A204.1 (cell line): ENCODE results near the gene PPARGC1A.

Source experiments
- FAIRE-seq: peaks from 2 replicates; lab custom pipeline; 2012; peaks lifted over from hg19 to GRCh38; lab: Jason Lieb, UNC

The PPARGC1A gene

GRCh38 chr4:23878912-23879732 lies 10.7 kb downstream of the PPARGC1A start:
- no peak for FAIRE-seq

- FAIRE-seq: no peak
Measured at GRCh38 chr4:23878246-23878891, 11.5 kb downstream of the PPARGC1A start.

DNA sequence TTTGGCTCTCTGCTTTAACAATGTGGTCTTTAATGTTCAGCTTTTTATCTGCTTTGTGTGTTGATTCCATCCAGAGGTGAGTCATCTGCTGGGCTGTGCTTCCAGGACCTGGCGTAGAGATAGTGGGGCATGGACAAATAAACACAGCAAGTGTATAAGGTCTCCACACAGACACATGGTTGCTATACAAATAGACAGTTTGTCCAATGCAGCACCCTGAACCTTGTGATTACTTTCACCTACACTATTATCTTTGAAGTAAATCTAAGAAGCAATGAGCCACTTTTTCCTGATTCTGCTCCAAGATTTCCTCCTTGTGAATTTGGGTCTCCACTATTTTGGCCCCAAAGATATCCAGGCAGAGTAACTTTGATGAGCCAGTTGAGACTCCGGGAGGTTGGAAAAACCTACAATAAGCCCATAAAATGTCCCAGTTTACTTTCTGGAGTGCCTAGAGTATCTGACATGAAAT lies 12.1 kb downstream of the PPARGC1A start:
- no peak for FAIRE-seq

DNA sequence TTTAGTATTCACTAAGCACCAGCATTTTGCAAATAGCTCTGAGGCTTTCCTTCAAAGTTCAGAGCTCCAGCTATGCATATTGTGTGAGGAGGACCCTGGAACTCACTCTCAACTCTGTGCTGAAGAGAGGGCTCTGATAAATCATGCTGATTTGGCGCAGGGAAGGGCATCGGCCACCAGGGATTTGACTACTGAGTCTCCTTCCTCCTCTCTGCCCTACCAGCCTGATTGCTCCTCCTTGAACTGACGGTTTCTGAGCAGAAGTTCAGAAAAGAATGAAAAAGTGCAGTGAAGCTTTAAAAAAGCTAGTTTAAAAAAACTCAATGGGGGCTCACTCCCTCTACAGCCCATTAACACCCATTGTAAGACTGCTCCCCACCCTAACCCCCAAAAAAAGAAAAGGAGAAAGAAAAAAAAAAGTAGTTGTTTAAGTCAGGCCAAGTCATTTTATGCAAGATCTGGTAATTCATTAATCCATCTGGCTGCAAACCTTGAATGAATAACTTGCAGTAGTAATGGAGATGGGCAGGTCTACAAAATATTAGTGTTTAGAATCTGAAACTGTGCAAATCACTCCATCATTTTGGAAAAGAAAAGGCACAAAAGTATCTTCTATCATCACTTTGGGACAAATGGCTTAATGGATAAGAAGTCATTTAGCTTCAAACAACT lies 13.3 kb downstream of the PPARGC1A start:
- no peak for FAIRE-seq

GRCh38 chr4:23875317-23875716 lies 14.5 kb downstream of the PPARGC1A start:
- FAIRE-seq: no peak

- no peak for FAIRE-seq
Measured at GRCh38 chr4:23874536-23874901, 15.3 kb downstream of the PPARGC1A start.

DNA sequence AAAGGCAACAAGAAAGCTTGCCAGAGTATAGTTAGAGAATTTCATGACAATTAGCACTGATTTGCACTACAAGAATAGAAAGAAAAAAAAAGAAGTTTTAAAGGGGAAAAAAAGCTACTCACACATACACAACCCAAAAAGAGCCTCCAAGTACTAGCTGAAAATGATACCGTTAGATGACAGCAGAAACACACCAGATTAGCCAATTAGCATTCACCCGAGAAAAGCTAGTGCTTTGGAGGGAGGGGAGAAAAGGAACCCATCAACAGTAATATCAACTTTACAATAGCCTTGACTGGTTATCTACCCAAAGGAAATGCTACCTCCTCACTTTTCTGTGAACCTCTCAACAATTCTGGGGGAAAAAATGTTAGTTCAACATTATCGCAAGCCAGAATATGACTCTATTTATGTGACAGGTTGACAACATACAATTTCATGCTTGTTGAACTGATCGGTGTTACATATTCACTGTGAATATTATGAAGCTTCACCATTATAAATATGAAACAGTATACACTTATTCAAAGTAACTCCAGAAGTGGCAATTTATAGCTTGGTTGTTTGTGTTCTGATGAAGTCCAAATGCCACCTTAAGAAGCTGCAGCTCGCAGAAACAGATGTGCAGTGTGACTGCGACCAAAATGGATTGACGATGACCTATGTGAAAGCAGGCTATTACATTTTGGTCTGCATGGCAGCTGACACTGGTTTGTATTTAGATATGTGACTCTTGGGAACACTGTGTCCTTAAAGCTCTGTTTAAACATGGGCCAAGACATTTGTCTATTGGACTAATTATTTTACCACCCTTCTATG lies 15.9 kb downstream of the PPARGC1A start:
- FAIRE-seq: no peak

- no peak for FAIRE-seq
Measured at GRCh38 chr4:23871426-23871825, 18.4 kb downstream of the PPARGC1A start.

DNA sequence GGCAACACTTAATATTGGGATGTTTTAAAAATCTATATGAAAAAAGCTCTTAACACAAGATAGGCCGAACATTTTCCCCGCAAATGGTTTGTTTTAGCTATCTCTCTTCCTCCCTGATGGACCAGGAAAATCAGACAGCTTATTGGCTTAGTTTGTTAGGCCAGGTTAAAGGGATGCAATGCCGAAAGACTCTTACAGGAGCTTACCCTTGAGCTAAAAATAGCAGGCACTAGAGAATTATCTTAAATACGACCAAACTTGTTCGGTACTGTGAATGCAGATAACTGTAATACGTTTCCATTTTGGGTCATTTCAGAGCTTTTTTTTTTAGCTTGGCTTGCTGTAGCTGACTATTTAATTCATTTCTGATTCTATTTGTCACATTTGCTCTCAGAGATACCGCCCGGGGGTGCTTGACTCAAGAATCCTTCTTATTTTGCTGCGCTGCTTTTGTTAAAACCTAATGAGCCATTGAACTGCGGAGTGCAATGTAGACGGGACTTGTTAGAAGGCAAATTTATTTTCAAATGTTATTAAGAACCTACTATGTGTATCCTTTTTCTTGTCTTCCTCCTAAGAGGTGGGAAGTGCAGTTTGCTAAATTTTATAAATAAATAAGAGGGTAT lies 23.3 kb downstream of the PPARGC1A start:
- no peak for FAIRE-seq

DNA sequence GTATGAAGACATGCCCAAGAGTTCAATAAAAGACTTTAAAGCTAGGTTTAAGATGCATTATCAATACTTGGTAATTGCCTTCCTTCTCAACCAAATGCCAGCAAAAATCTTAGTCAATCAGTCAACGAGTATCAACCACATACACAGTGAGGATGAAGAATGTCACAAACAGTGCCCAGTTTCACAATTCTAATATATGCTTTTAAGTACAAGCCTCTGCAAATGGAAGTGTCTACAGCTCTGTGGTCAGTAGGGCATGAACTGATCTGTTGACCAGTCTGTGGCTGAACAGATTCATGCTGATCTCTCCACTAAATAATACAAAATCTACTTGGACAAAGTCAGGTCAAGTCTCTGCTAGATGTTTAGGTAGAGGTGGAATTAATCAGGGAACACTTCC lies 27.9 kb downstream of the PPARGC1A start:
- no peak for FAIRE-seq

GRCh38 chr4:23860919-23861318 lies 28.9 kb downstream of the PPARGC1A start:
- no peak for FAIRE-seq

DNA sequence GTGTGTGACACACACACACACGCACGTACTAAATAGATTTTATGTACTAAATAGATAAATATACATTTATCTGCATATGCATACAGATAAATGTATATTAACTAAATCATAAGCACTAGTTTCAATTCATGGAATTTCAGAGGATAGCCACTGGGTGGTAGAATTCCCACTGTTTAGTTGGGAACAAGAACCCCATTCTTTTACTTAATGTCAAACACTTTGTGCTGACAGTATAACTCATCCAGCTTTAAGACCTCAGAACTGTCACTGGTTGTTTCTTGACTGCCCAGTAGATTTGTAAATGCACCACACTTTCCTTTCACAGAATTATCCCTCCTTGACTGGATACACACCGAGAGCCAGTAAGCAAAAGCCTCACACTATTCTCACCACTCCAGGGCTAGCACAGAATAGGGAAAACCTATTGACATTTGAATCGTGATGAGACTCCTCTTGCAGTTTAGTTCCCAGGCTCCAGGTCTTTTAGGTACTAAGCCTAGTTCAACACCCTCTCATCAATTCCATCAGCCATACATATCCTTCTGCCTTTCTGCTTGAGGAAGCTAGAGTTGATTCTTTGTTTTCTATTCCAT lies 32.4 kb downstream of the PPARGC1A start:
- no peak for FAIRE-seq

DNA sequence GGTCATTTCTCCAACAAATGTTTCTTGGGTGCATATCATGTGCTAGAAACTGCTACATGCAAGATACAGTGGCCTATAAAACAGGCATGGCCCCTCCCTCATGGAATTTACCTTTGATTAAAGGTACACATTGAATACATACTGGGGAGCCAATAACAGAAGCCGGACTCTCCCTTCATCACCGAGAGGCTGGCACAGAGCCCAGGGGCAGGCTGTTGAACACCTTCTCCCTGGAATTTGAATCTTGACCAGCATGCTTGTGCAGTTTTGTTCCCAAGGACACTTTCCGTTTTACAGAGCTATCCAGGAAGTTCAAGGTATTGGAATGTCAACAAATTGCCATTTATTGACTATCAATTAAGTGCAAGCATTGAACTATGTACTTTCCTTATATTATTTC lies 33.2 kb downstream of the PPARGC1A start:
- no peak for FAIRE-seq

DNA sequence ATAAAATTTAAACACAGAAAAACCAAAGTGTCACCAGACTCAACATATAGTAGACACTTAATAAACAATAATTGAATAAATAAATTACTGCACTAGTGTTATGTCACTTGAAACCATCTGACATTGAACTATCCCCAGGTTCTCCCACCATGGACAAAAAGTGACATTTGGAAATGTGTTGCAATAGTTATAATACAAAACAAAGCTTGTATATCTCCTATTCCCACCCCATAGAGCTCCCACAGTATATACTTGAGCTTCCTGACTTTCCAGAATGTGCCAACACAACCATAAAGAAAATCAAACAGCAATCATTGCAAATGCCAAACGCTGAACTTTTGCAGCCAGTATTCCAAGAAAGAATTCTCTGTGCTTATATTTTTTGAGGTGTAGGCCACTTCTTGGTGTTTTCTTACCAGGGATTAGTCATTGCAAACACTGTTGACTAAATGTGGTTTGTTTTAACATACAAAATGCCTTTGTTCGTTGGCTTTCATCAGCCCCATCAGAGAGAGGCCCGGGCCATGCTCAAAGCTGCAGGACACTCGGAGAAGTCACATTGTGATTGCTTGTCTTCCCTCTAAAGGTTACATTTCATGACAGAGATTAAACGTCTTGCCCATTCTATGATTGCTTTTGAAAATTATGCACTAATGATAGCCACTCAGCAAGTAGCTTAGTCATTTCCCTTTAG lies 33.8 kb downstream of the PPARGC1A start:
- no peak for FAIRE-seq

- no peak for FAIRE-seq
Measured at GRCh38 chr4:23853986-23854660, 35.7 kb downstream of the PPARGC1A start.

DNA sequence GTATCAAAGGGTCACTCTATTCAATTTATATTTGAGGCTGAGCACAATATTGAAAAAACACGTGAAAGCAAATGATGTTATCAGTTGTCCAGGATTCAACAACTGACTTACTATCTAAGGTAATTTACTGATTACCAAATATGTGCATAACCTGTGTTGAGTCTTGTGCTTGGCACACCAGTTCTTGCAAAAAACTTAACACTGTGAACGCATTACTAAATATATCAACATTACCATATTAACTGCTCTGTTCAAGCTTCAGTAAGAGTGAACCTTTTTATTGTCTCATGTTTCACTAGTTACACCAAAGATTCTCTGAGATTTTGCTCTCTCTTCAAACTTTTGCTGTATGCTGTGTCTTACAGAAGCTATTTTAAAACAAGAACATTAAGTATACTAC lies 38.4 kb downstream of the PPARGC1A start:
- FAIRE-seq: no peak

DNA sequence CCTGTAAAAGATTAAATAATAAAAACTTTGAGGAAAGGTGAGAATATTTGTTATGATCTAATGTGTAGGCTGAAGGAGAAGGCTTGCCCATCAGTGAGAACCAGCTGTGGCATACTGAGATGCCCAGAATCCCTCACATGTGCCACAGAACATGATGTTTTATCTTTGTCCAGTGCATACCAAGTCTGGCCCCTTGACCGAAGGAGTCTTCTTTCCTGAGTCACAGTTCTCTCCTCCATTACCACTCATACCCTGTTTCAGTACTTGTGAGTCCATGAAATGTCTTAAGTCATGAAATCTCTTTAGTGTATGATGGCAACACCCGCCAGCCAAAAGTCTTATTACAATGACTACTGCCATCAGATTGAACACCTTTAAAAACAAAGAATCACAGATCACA lies 42.7 kb downstream of the PPARGC1A start:
- FAIRE-seq: no peak

DNA sequence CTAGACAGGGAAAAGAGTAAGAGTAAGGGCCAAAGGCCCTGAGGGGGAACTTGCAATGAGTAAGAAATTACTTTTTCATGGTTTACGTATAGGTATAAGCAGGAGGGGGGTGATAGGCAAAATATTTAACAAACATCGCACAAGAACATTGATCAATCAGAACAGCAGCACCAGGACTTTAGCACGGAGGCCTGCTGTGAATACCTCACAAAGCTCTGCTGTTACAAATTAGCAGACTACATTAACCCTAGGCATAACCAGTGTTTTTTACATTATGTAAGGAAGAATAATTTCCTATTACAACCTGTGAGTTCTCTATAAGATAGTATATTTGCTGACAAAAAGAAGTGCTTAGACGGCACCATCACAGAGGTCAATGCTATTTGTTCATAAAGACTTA lies 44.9 kb downstream of the PPARGC1A start:
- no peak for FAIRE-seq

DNA sequence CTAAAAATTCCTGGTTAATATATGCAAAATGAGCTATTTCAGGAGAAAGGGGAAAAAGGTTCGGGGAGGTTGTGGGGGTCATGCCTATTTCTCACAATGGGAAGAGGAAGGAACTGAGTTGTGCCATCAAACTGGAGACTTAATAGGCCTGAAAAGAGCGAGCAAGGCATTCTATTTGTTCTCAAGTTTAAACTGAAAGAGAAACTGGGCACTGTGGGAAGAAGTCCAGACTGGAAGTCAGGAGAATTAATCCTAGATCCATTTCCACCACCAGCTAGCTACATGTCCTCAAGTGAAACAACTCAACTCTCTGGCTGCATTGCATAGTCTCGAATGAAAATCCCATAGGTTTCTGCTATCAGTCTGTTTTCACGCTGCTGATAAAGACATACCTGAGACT lies 50.6 kb downstream of the PPARGC1A start:
- FAIRE-seq: no peak

- FAIRE-seq: no peak
Measured at GRCh38 chr4:23838607-23839006, 51.2 kb downstream of the PPARGC1A start.
